Ishikawa (cell line): ENCODE data around the gene RPS15A.

ENCODE experiments used
- CEBPB ChIP-seq: IDR thresholded peaks from 2 replicates; pipeline ENCODE4 v1.6.1; 2012
- CREB1 ChIP-seq: IDR thresholded peaks from 2 replicates; pipeline ENCODE4 v1.6.1; 2012; ENCODE audit warnings: low read depth
- EGR1 ChIP-seq: IDR thresholded peaks from 2 replicates; pipeline ENCODE4 v1.6.1; 2012
- EP300 ChIP-seq: IDR thresholded peaks from 2 replicates; pipeline ENCODE4 v1.6.1; 2012; ENCODE audit warnings: borderline replicate concordance
- FOXM1 ChIP-seq: IDR thresholded peaks from 2 replicates; pipeline ENCODE4 v1.6.1; 2012; ENCODE audit warnings: low read depth, borderline replicate concordance
- MAX ChIP-seq: IDR thresholded peaks from 2 replicates; pipeline ENCODE4 v1.6.1; 2012
- NFIC ChIP-seq: IDR thresholded peaks from 2 replicates; pipeline ENCODE4 v1.6.1; 2012
- RAD21 ChIP-seq: IDR thresholded peaks from 2 replicates; pipeline ENCODE4 v1.6.1; 2012; ENCODE audit warnings: low read depth
- REST ChIP-seq: IDR thresholded peaks from 2 replicates; pipeline ENCODE4 v1.6.1; 2012; ENCODE audit warnings: low read depth, mild to moderate bottlenecking
- TAF1 ChIP-seq: IDR thresholded peaks from 2 replicates; pipeline ENCODE4 v1.6.1; 2012; ENCODE audit warnings: low read depth, mild to moderate bottlenecking
- TCF12 ChIP-seq: IDR thresholded peaks from 2 replicates; pipeline ENCODE4 v1.6.1; 2012; ENCODE audit warnings: low read depth
- TEAD4 ChIP-seq: IDR thresholded peaks from 2 replicates; pipeline ENCODE4 v1.6.1; 2012
- USF1 ChIP-seq: IDR thresholded peaks from 2 replicates; pipeline ENCODE4 v1.6.1; 2012
- YY1 ChIP-seq: IDR thresholded peaks from 2 replicates; pipeline ENCODE4 v1.6.1; 2012; ENCODE audit warnings: low read depth
- ZBTB7A ChIP-seq: IDR thresholded peaks from 2 replicates; pipeline ENCODE4 v1.6.1; 2012; ENCODE audit warnings: low read depth

The RPS15A gene

GRCh38 chr16:18797746-18798145, 7.6 kb upstream of the RPS15A start:
- TF ChIP-seq CEBPB (no peak), USF1 (no peak), TEAD4 (no peak), CREB1 (no peak), ZBTB7A (no peak), EP300 (no peak), FOXM1 (no peak), YY1 (no peak), TCF12 (no peak), REST (no peak), TAF1 (no peak)

GRCh38 chr16:18796377-18796776, 6.2 kb upstream of the RPS15A start:
- TF ChIP-seq FOXM1, result no peak
- TF ChIP-seq USF1, result no peak
- TF ChIP-seq RAD21, result no peak

GRCh38 chr16:18792836-18793433, 2.8 kb upstream of the RPS15A start:
- TF ChIP-seq TAF1 (no peak), USF1 (no peak), CEBPB (no peak), RAD21 (no peak)

GRCh38 chr16:18789515-18789849, 652 bp downstream of the RPS15A start:
- no peak for TF ChIP-seq CREB1
- TF ChIP-seq ZBTB7A, result no peak
- no peak for TF ChIP-seq CEBPB
- TF ChIP-seq TCF12, result no peak
- no peak for TF ChIP-seq MAX
- TF ChIP-seq TEAD4, result no peak
- TF ChIP-seq REST, result no peak
- no peak for TF ChIP-seq FOXM1
- TF ChIP-seq EP300, result no peak
- TF ChIP-seq RAD21, result no peak
- TF ChIP-seq EGR1, result no peak
- TF ChIP-seq USF1, result no peak
- no peak for TF ChIP-seq YY1
- TF ChIP-seq TAF1, result no peak
- TF ChIP-seq NFIC, result no peak

- TF ChIP-seq MAX (no peak), EP300 (no peak), USF1 (no peak), FOXM1 (no peak), CREB1 (no peak), REST (no peak), TCF12 (no peak), ZBTB7A (no peak), YY1 (no peak), NFIC (no peak), TEAD4 (no peak), EGR1 (no peak), TAF1 (no peak), CEBPB (no peak), RAD21 (no peak)
Measured at GRCh38 chr16:18788828-18789514, 1.2 kb downstream of the RPS15A start.
